Body of pancreas (tissue), 4 donors: ENCODE data around the gene KLF17.

ENCODE experiments used
- CTCF ChIP-seq, 7 experiments: fragments of 450-650 bp in 4 of 7; fragments of 200-600 bp in 3 of 7; sonication (generic) in 3 of 7; IDR thresholded peaks; one replicate each; pipeline ENCODE4 v1.5.1; 2016 to 2019; ENCODE audit warnings: antibody characterized with exemption in 7 of 7
- POLR2A ChIP-seq, 3 donors: fragments of 450-650 bp; IDR thresholded peaks; one replicate each; pipeline ENCODE4 v1.6.1; 2016; ENCODE audit warnings: antibody characterized with exemption in 3 of 3, mild to moderate bottlenecking in 2 of 3

GRCh38 chr1:44168520-44169098 is 50.0 kb downstream of the KLF17 start:
- TF ChIP-seq CTCF (IDR thresholded peaks at IDR 0.05) = no peak
- no peak for TF ChIP-seq POLR2A (IDR thresholded peaks at IDR 0.05)
